ENCODE measurements around the gene VWA5B2. TPM values are rescaled to one million over a fixed set of nuclear protein-coding genes. Genes with fewer than 3 reads are reported as not detected.
A peak's percentile ranks its signal among the peaks of the same experiment; 100 is the strongest.

The VWA5B2 gene
- total RNA-seq, 2 donors from 2014 or later, result not detected

DNA sequence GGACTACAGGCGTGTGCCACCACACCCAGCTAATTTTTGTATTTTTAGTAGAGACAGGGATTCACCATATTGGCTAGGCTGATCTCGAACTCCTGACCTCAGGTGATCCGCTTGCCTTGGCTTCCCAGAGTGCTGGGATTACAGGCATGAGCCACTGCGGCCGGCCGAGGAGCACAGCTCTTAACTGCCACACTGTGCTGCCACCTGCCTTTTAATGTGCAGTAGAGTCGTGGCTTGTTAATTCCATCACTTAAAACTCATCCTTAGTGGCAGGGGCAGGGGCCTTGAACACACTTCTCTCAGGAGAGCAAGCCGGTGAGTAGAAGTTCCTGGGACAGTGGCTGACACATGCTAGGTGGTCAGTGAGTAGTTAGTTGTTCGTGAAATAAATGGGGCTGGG, 30.9 kb upstream of the VWA5B2 start:
- Mint-ChIP-seq H3K36me3 (peaks cover 8% of the 10 kb centered on the region), H3K9me3 (no peaks in the 10 kb centered on the region), H3K27me3 (no peaks in the 10 kb centered on the region), H3K4me3 (no peak overlapping the region), H3K27ac (no peak overlapping the region), H3K4me1 (ENCODE audit: low read depth in 2 of 2) (no peaks in the 10 kb centered on the region)
- ATAC-seq, result peak in 1 of 2 donors; percentile 12
- no peak for DNase-seq (ENCODE audit: low spot score)

DNA sequence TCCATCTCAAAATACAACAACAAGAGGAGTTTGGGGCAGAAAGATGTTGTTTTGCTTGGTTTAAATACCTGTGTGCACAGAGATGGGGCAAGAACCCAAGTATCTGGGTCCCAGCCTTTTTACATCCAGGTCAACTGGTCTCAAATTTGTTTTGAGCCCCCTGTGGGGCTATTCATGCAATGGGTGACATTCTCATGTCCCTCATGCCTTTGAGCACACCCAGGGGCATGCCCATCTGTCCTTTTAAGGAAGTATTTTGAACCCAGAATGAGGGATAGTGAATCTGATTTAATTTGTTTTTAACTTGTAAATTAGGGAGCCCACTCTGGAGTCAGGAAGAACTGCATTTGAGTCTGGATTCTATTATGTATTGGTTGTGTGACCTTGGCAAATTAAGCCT, 28.6 kb upstream of the VWA5B2 start:
- H3K36me3 Mint-ChIP-seq, result no peaks in the 10 kb centered on the region
- no peaks in the 10 kb centered on the region for H3K9me3 Mint-ChIP-seq
- DNase-seq (ENCODE audit: low spot score) (no peak), ATAC-seq (no peak)
- no peak overlapping the region for H3K4me3 Mint-ChIP-seq
- no peaks in the 10 kb centered on the region for H3K4me1 Mint-ChIP-seq (ENCODE audit: low read depth in 2 of 2)
- H3K27ac Mint-ChIP-seq, result no peak overlapping the region
- peaks cover 4 to 6% of the 10 kb centered on the region in 2 donors for H3K27me3 Mint-ChIP-seq

DNA sequence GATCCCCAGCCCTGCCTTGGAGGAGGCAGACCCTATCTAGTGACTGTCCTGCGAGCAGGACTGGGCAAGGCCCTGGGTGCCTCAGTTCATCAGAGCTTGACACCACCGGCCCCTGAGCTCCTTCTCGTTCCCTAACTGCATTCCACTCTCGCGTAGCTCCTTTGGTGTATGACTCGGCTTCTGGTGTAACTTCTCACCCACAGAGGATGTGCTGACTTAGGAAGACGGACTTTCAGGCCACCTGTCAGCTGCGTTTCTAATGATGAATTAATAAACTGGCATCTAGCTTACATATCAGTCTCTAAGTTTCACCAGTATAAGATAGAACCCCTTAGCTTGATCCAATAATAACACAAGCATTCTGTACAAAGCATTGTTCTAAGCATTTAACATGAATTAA, 25.9 kb upstream of the VWA5B2 start:
- Mint-ChIP-seq H3K4me3 (no peak overlapping the region), H3K27me3 (peaks cover 15 to 20% of the 10 kb centered on the region in 2 donors), H3K27ac (no peak overlapping the region), H3K36me3 (no peaks in the 10 kb centered on the region), H3K9me3 (no peaks in the 10 kb centered on the region), H3K4me1 (ENCODE audit: low read depth in 2 of 2) (no peaks in the 10 kb centered on the region)
- peak in 1 of 2 donors; percentile 50 for ATAC-seq
- no peak for DNase-seq (ENCODE audit: low spot score)

DNA sequence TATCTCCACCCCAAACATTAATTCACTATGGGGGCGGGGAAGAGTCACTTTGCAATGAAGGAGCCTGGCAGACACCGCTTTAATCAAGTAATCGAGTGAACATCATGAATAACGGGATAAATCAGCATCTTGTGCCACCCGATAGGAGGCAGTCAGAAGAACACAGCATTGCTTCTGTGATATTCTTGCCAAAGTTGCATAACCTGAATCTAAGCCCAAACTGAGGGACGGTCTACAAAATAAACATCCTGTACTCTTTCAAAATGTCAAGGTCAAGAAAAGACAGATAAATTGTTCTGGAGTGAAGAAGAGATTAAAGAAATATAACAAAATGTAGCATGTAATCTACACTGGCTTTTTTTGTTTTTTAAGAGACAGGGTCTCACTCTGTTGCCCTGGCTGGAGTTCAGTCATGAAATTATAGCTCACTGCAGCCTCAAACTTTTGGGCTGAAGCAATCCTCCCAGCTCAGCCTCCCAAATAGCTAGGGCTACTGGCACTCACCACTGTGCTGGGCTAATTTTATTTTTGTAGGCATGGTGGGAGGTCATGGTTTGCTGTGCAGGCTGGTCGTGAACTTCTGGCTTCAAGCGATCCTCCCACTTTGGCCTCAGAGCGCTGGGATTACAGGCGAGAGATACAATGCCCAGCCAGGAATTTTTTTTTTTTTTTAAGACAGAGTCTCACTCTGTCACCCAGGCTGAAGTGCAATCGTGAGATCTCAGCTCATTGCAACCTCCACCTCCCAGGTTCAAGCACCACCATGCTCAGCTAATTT, 20.1 kb upstream of the VWA5B2 start:
- Mint-ChIP-seq H3K9me3 (no peaks in the 10 kb centered on the region), H3K27me3 (peaks cover 20 to 26% of the 10 kb centered on the region in 2 donors), H3K27ac (no peak overlapping the region), H3K36me3 (no peaks in the 10 kb centered on the region), H3K4me1 (ENCODE audit: low read depth in 2 of 2) (no peaks in the 10 kb centered on the region), H3K4me3 (no peak overlapping the region)
- no peak for DNase-seq (ENCODE audit: low spot score)
- ATAC-seq, result no peak

DNA sequence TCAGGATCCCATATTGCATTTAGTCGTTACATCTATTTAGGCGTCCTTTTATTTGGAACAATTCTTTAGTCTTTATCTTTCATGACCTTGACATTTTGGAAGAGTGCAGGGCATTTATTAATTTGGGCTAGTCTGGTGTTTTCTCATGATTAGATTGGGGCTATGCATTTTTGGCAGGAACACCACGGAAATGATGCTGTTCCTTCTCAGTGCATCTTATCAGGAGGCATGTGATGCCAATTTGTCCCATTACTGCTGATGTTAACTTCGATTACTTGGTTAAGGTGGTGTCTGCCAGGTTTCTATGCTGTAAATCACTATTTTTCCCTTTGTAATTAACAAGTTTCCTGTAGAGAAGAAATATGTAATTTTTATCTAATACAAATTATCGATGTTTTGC, 18.1 kb upstream of the VWA5B2 start:
- no peak overlapping the region for H3K27ac Mint-ChIP-seq
- no peak for DNase-seq (ENCODE audit: low spot score)
- H3K4me3 Mint-ChIP-seq, result no peak overlapping the region
- H3K9me3 Mint-ChIP-seq, result no peaks in the 10 kb centered on the region
- peaks cover 16 to 23% of the 10 kb centered on the region in 2 donors for H3K27me3 Mint-ChIP-seq
- no peaks in the 10 kb centered on the region for H3K36me3 Mint-ChIP-seq
- H3K4me1 Mint-ChIP-seq (ENCODE audit: low read depth in 2 of 2), result no peaks in the 10 kb centered on the region
- no peak for ATAC-seq

DNA sequence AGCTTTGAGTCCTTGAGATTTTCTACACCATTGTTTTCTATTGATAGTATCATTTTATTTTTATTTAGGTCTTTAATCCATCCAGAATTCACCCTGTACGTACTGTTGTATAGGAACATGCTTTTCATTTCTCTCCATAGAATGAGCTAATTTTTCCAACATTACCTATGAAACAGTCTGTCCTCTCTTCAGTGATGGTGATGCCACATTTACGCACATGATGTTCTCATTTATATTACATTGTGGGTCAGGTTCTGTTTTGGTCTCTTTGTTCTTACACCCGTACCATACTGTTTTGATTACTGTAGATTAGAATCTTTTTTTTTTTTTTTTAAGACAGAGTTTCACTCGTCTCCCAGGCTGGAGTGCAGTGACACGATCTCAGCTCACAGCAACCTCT, 17.7 kb upstream of the VWA5B2 start:
- Mint-ChIP-seq H3K36me3 (no peaks in the 10 kb centered on the region), H3K27ac (no peak overlapping the region), H3K9me3 (no peaks in the 10 kb centered on the region), H3K4me1 (ENCODE audit: low read depth in 2 of 2) (no peaks in the 10 kb centered on the region), H3K4me3 (no peak overlapping the region), H3K27me3 (peaks cover 12 to 18% of the 10 kb centered on the region in 2 donors)
- DNase-seq (ENCODE audit: low spot score) (no peak), ATAC-seq (no peak)

DNA sequence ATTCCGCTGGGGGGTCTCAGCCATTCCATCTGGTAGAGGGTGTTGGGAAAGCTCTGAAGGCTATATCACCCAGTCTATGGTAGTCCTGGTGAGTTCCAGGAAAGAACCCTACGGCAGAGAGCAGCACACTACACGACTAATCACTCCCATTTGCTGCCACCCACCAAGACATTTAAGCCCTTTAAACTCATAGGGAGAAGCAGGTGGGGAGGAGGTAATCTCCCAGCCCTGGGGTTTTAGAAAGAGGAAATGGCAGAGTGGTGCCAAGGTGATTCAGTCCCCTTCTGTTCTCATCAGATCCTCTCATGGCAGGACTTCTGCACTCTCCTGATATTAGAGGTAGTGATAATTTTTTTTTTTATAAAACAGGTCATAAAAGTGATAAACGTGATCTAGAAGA, 10.6 kb upstream of the VWA5B2 start:
- DNase-seq (ENCODE audit: low spot score) (no peak), ATAC-seq (no peak)
- H3K27ac Mint-ChIP-seq, result no peak overlapping the region
- peaks cover 13 to 18% of the 10 kb centered on the region in 2 donors for H3K27me3 Mint-ChIP-seq
- H3K36me3 Mint-ChIP-seq, result no peaks in the 10 kb centered on the region
- no peak overlapping the region for H3K4me3 Mint-ChIP-seq
- H3K4me1 Mint-ChIP-seq (ENCODE audit: low read depth in 2 of 2), result no peaks in the 10 kb centered on the region
- H3K9me3 Mint-ChIP-seq, result no peaks in the 10 kb centered on the region

DNA sequence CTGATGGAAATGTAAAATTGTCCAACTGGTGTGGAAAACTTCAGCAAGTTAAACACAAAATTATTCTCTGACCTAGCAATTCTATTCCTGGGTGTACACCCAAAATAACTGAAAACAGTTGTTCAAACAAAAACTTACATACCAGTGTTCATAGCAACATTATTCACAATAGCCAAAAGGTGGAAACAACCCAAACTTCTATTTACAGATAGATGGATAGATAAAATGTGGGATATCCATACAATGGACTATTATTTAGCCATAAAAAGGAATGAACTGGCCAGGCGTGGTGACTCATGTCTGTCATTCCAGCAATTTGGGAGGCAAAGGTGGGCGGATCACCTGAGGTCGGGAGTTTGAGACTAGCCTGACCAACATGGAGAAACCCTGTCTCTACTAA, 6.9 kb upstream of the VWA5B2 start:
- Mint-ChIP-seq H3K9me3 (no peaks in the 10 kb centered on the region), H3K27ac (no peak overlapping the region), H3K36me3 (no peaks in the 10 kb centered on the region), H3K4me3 (no peak overlapping the region), H3K27me3 (peaks cover 22 to 33% of the 10 kb centered on the region in 2 donors), H3K4me1 (ENCODE audit: low read depth in 2 of 2) (no peaks in the 10 kb centered on the region)
- DNase-seq (ENCODE audit: low spot score), result no peak
- no peak for ATAC-seq

DNA sequence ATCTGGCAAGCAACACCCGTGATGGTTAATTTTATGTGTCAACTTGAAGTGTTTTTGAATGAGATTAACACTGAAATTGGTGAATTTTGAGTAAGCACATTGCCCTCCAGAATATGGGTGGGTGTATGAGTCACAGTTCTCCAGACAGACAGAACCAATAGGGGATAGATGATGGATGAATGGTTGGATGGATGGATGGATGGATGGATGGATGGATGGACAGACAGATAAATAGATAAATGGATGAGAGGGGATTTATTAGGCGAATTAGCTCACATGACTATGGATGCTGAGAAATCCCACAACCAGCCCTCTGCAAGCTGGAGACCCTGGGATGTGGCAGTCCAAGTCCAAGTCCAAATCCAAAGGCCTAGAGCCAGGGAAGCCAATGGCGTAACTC, 5.4 kb upstream of the VWA5B2 start:
- Mint-ChIP-seq H3K4me1 (ENCODE audit: low read depth in 2 of 2) (peaks cover 0 to 2% of the 10 kb centered on the region in 2 donors), H3K9me3 (no peaks in the 10 kb centered on the region), H3K4me3 (no peak overlapping the region), H3K27ac (no peak overlapping the region), H3K36me3 (no peaks in the 10 kb centered on the region), H3K27me3 (peaks cover 30 to 45% of the 10 kb centered on the region in 2 donors)
- no peak for DNase-seq (ENCODE audit: low spot score)
- no peak for ATAC-seq

DNA sequence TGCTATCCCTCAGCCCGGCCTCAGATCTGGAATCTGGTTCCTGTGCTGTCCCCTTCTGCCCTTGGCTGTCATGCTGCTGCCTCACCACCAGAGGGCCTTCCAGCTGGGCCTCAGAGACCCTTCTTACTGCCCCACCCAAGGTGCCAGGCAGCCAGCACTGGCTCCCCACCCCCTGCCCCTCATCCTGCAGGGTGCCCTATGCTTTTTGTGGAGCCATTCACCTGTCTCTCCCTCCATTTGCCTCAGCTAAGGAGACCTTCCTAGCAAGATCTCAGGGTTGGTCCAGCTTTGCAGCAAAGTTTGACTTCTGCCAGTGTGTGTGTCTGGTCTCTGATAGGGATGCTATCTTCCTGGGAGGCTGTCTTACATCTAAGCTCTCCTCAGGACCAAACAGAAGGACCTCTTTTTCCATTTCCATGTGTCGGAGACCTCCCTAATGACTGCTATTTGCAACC, 1.9 kb upstream of the VWA5B2 start:
- Mint-ChIP-seq H3K4me1 (ENCODE audit: low read depth in 2 of 2) (peaks cover 6 to 12% of the 10 kb centered on the region in 2 donors), H3K9me3 (no peaks in the 10 kb centered on the region), H3K36me3 (peaks cover 6% of the 10 kb centered on the region), H3K27ac (no peak overlapping the region), H3K27me3 (peaks cover 45 to 62% of the 10 kb centered on the region in 2 donors), H3K4me3 (no peak overlapping the region)
- DNase-seq (ENCODE audit: low spot score), result no peak
- ATAC-seq, result peak in 1 of 2 donors; percentile 43

DNA sequence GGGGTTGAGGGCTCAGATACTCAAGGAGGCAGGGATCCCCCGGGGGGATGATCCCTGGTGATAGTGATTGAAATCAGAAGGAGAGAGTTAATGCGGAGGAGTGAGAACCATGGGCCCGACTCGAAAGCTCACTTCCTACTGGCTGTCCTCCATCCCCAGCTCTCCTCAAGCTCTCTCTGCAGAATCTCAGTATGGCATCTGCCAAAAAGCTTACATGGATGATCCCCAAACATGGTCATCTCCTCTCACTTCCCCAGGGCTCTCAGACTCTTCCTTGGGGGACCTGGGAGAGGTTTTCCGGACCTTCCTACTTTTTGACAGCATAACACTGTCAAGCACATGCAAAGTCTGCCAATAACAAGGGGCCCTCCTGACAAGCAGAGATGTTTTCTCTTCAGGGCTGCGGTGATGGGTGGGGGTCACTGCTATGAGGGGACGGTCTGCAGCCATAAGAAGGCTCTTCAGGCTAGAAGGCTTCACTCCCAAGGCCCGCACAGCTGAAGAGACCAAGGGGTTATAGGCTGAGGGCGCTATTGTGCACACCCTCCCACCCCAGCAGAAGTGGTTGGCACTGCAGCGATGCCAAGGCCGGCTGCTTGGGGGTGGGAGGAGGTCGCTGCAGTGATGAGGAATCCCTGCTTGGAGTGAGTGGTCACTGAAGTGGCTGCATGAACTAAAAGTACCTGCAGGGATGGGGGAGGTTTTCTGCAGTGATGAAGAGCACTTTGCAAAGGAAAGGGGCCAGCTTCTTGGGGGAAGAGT, 828 bp upstream of the VWA5B2 start:
- Mint-ChIP-seq H3K36me3 (peaks cover 6% of the 10 kb centered on the region), H3K4me1 (ENCODE audit: low read depth in 2 of 2) (peaks cover 6 to 12% of the 10 kb centered on the region in 2 donors), H3K27ac (no peak overlapping the region), H3K27me3 (peaks cover 46 to 61% of the 10 kb centered on the region in 2 donors), H3K4me3 (peak overlapping the region; percentile 54), H3K9me3 (no peaks in the 10 kb centered on the region)
- ATAC-seq (no peak), DNase-seq (ENCODE audit: low spot score) (no peak)

DNA sequence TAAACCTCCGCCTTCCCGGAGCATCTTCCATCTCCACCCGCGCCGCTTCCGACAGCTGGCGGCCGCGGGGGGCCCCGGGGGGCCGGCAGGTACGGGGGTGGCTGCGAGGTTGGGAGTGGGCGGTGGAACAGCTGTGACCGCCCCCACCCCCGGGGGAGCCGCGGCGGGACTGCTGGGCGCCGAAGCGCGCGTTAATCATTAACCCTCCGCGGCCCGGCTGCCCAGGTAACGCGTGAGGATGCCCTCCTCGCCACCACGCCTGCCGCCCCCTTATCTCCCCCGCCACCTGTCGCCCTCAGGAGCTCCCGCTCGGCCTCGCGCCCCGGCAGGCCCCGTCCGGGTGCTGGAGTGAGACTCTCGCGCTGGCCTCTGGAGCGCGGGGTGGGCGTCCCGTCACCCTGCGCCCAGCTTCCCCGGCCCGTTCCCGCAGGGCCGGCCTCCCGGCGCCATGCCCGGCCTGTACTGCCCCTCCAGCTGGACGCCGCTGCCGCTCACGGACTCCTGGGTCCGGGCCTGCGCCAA, 757 bp downstream of the VWA5B2 start:
- Mint-ChIP-seq H3K4me3 (no peak overlapping the region), H3K27ac (no peak overlapping the region), H3K9me3 (no peaks in the 10 kb centered on the region), H3K27me3 (peaks cover 45 to 50% of the 10 kb centered on the region in 2 donors), H3K4me1 (ENCODE audit: low read depth in 2 of 2) (peaks cover 6 to 12% of the 10 kb centered on the region in 2 donors), H3K36me3 (peaks cover 6% of the 10 kb centered on the region)
- ATAC-seq (no peak), DNase-seq (ENCODE audit: low spot score) (no peak)

DNA sequence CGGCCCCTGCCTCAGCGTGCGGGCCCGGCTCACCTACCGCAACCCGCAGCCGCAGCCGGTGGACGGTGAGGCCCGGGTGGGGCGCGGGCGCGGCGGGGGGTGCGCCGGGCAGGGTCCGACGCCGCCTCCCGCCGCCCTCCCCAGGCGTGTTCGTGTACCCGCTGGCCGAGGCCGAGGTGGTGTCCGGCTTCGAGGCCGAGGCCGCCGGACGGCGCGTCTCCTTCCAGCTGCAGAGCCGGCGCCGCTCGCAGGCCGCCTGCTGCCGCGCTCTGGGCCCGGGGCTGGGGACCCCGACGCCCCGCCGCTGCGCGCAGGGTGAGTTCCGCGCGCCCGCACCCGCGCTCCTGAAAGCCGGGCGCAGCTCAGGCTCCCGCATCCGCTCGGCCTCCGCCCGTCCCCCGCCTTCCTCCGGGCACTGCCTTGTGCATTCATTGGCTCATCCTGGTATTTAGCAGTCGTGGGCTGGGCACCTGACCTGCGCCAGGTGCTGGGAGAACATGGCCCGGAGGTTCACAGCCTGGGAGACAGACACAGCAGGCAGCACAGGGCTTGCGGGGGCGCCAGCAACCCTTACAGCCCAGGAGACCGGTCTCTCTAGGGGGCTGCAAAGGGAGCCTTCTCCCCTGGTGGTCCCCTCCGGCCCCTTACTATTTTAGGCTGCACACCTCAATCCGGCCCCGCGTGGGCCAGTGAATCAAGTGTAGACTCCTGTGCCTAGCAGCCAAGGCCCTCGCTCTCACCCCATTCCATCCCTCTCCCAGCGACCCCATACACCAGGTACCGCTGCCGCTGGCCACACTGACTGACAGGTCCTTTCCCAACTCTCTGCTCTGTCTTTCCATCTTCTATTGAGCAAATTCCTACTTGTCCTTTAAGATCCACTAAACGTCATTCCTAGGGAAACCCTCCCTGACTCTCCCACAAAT, 1.5 kb downstream of the VWA5B2 start:
- no peak overlapping the region for H3K27ac Mint-ChIP-seq
- no peaks in the 10 kb centered on the region for H3K9me3 Mint-ChIP-seq
- ATAC-seq, result no peak
- H3K4me1 Mint-ChIP-seq (ENCODE audit: low read depth in 2 of 2), result peaks cover 6 to 12% of the 10 kb centered on the region in 2 donors
- peaks cover 44 to 47% of the 10 kb centered on the region in 2 donors for H3K27me3 Mint-ChIP-seq
- no peak for DNase-seq (ENCODE audit: low spot score)
- H3K36me3 Mint-ChIP-seq, result peaks cover 6% of the 10 kb centered on the region
- peak overlapping the region; percentile 83 for H3K4me3 Mint-ChIP-seq
